GM19455 (cell line): ENCODE measurements around the gene TMEM53.

Source experiments
- ATAC-seq: cut with Tn5 transposase; IDR thresholded peaks from one replicate; pipeline ENCODE4 v1.9.1; 2021; ENCODE audit not compliant: unreplicated experiment

Gene TMEM53

DNA sequence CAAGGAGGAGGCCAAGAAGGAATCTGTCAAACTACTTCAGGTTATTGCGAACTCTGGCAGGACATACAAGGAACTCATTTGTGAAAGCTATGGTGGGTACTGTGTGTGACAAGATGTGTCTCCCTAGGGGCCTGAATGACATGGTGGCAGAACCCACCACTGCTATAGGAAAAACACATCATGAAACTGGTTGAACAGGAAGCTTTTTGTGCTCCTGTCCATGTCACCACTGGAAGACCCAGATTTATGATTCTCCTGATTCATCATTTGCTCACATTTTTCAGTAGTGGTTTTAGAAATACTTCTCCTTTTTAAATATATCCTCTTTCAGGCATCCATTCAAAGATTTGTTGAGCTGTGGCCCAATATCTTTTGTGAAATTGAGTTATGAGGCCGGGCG is 23.9 kb upstream of the TMEM53 start:
- ATAC-seq, result no peak

DNA sequence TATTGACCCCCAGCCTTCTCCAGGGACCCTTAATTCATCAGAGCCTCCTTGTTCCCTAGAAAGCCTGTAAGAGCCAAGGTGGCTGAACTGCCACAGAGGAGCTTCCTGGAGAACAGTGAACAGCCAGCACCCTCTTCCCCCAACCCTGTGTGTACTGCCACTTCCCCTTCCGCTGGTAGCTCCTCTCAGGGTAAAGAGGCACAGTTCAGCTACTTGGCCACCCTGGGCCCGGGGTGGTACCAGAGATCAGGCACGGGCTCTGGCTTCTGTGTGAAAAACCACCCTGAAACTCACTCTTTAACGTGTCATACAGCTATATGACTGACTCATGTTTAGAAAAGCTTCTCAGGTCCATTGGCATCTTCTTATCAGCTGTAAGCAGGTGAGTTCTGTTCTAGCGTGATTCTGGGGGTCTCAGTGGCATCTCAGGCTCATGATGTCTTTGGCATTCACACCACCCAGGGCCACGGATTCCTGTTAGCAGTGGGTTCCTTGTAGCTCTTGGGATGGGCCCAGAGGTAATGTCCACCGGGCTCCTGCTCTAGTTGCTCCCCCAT is 22.6 kb upstream of the TMEM53 start:
- no peak for ATAC-seq

- ATAC-seq, result no peak
Observed at GRCh38 chr1:44696101-44696500, 21.8 kb upstream of the TMEM53 start.

DNA sequence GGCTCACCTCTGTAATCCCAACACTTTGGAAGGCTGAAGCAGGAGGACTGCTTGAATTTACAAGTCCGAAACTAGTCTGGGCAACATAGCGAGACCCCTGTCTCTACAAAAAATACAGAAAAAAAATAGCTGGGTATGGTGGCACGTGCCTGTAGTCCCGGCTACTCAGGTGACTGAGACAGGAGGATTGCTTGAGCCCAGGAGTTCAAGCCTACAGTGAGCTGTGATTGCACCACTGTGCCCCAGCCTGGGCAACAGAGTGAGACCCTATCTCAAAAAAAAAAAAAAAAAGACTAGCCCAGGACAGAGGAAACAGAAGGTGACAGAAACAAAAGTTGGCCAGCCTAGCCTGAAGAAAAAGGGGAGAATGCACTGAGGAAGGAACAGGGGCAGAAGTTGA is 21.4 kb upstream of the TMEM53 start:
- ATAC-seq, result no peak

DNA sequence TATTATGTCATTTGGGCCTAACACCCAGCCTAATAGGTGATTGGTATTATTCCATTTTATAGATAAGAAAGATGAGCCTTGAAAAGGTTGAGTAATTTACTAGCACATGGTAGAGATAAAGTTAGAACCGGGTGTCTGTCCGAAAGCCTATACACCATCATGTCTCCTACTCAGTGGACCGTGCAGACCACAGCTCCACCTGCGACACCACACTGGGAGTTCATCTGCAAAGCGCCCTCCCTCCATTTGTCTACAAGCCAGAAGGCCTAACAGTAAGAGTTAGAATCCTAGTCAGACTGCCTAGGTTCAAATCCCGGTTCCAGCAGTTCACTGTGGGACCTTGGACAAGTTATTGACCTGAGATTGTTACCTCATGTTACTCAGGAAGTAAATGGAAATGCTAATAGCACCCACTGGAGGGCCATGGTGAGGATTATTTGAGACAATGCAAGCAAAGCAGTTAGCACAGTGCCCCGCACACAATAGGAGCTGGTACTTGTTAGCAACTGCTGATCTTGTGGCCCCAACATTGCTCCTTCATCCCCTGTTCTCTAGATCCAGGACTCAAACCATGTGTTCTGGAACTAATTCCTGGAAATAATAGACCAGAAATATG is 20.7 kb upstream of the TMEM53 start:
- ATAC-seq, result no peak

DNA sequence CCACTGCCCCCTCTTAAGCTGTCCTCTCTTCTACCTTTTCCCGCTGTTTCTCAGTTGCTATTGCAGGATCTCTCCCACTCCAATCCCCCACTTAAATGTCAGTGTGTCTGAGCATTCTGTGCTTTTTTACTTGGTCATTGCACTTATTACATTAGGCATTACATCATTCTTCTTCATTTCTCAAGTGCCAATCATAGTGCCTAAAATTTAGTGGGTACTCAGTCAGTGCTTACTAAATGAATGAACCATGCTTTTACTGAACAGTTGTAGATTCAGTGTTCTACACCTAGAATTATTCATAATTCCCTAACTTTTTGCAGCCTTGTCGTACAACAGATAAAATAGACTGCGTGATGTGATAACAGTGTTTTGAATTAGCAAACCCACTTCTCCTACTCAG is 19.6 kb upstream of the TMEM53 start:
- no peak for ATAC-seq

- ATAC-seq, result no peak
Observed at GRCh38 chr1:44693159-44693558, 18.9 kb upstream of the TMEM53 start.

DNA sequence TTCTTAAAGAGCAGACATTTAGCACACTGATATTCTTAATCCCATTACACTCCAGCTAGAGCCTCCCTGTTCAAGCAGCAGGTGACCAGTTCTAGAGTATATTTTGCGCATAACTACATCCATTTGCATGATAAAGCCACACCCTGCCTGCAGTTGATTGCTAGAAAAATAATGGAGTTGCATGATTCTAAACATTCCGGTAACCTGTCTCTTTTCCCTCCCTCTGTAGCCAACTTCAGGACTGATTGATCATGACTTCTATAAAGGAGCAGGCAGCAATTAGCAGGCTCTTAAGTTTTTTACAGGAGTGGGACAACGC is 15.1 kb upstream of the TMEM53 start:
- no peak for ATAC-seq

DNA sequence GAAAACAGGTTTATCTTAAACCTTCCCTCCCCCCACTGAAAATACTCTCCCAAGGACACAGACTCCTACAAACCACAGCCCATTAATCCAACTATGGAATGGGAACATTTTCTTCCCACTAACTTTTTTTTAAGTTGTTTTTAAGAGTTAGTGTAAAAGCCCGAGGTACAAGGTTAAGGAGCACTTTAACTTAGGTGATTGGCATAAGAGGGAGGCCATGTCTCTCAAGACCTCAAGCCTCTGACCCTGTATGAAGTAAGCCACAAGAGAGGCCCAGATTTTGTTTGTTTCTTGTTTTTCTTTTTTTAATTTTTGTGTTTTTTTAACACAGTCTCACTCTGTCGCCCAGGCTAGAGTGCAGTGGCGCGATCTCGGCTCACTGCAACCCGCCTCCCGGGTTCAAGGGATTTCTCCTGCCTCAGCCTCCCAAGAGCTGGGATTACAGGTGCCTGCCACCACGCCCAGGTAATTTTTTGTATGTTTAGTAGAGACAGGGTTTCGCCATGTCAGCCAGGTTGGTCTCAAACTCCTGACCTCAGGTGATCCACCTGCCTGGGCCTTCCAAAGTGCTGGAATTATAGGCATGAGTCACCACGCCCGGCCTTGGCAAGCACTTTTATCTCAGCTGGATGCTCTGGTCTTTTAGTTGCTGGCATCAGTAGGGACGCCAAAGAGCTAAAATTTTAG is 14.6 kb upstream of the TMEM53 start:
- ATAC-seq, result no peak

DNA sequence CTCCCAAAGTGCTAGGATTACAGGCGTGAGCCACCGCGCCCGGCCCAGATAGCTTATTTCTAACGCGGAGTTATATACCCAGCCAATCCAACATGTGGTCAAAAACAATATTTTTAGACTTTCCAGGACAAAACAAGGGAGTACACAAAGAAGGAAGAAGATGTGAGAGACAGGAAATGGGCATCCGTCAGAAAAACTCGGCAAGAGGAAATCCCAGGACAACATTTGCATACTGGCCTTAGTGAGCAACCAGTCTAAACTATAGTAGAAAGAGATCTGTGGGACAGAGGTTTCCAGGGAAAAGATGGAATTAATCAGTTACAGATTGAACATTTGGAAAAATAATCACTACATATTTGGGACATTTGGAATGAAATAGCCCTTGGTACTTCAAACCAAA is 11.6 kb upstream of the TMEM53 start:
- ATAC-seq, result no peak

GRCh38 chr1:44685218-44685617 is 10.9 kb upstream of the TMEM53 start:
- ATAC-seq, result no peak

DNA sequence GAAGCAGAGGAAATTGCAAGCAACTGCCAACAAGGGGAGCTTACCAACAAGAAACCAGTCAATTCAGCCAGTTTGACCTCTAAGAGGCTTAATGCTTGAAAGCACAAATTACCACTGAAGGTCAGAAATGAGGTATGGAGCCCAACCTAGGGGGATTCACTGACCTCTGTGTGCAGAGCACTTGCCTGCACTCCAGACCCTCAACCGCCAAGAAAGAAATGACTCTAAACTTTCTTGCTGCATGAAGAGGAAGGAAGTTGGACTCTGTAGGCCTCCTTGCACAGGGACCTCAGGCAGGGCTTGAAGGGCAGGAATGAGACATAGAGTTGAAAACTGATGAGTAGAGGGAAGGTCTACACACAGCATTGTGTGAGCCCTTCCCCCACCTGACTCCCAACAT is 10.2 kb upstream of the TMEM53 start:
- peak; percentile 66 for ATAC-seq

- ATAC-seq, result no peak
Observed at GRCh38 chr1:44682883-44683265, 8.6 kb upstream of the TMEM53 start.

GRCh38 chr1:44681905-44682882 is 7.9 kb upstream of the TMEM53 start:
- no peak for ATAC-seq

GRCh38 chr1:44679468-44679867 is 5.2 kb upstream of the TMEM53 start:
- no peak for ATAC-seq

GRCh38 chr1:44678626-44679025 is 4.3 kb upstream of the TMEM53 start:
- no peak for ATAC-seq

DNA sequence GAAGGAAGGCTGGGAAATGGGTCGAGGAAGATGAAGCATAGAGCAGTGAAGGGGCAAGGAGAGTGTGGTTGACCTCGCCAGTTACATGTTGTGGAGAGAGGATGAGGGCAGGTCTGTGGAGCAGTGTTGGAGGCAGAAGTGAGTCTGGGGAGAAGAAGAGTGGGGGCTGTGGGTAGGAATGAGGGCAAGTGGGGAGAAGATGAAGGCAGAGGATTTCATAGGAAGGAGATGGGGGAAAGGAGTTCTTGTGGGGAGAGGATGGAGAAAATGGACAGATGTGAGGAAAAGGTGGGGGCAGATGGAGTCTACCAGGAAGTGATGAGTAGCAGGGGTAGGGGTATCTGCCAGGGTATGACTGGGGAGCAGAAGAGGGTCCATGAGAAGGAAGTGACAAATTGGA is 3.8 kb upstream of the TMEM53 start:
- no peak for ATAC-seq

DNA sequence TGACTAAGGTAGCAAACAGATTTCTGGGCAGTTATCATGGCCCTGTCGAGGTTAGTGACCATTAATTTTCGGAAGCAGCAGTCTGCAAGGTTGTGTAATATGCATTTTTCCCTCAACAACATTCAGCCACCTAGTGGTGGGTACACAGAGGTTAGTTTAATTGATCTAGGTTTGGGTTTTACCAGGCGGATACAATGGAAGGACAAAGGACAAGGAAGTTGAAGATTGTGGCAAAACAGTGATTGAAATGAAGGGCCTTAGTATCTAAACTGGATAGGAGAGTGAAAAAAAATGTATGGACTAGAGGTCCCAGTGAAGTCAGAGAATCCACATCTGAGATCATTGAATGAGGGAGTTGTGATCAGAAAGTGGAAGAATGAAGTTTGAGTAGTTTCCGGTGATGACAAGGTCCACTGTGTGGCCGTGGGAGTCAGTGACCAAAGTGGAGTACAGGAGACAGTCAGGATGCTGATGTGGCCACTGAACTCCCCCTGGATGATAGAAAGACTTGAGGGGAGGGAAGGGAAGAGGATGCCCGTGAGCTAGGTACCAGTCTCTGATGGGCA is 3.0 kb upstream of the TMEM53 start:
- no peak for ATAC-seq

GRCh38 chr1:44676484-44677200 is 2.4 kb upstream of the TMEM53 start:
- ATAC-seq, result no peak

DNA sequence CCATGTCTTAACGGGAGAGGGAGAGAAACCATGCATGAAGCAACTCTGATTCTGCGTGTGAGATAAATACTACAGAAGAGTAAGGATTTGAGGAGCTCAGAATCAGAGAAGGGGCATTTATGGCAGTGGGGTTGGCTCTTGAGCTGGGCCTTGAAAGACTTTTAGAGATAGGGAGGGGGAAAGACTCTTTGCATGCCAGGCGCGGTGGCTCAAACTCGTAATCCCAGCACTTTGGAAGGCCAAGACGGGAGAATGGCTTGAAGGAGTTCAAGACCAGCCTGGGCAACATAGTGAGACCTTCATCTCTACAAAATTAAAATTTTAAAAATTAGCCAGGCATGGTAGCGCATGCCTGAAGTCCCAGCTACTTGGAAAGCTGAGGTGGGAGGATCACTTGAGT is 905 bp upstream of the TMEM53 start:
- no peak for ATAC-seq

GRCh38 chr1:44673675-44674112 is 587 bp downstream of the TMEM53 start:
- ATAC-seq, result peak; percentile 3
